ENCODE measurements around the gene SCMH1. TPM values are rescaled to one million over a fixed set of nuclear protein-coding genes. Genes with fewer than 3 reads are reported as not detected.

Gene SCMH1
- total and polyA plus RNA-seq, 4 experiments from 2014 or later = 5.3 to 27.3 (median 14.7) TPM

GRCh38 chr1:41282679-41283317, 40.7 kb upstream of the SCMH1 start:
- Mint-ChIP-seq H3K4me3 (no peak overlapping the region), H3K9me3 (no peaks in the 10 kb centered on the region), H3K4me1 (peaks cover 0 to 2% (median 0%) of the 10 kb centered on the region in 4 donors), H3K27ac (no peak overlapping the region), H3K27me3 (peaks cover 28 to 31% of the 10 kb centered on the region in 2 donors), H3K36me3 (no peaks in the 10 kb centered on the region)
- POLR2A ChIA-PET (ENCODE audit: partially characterized antibody) = no interaction called here
- CTCF ChIA-PET (ENCODE audit: partially characterized antibody) = interaction anchor here (0.7 to 4.3 kb wide), 6 partner anchors 12 to 147 kb away, joined by 3 to 32 read pairs (median 4); no protein-coding TSS in a partner anchor
- H3K27ac ChIP-seq (ENCODE audit: low read depth, low read length) = no peak overlapping the region
- H3K27me3 ChIP-seq (ENCODE audit: insufficient read depth, low read length) = no peaks in the 10 kb centered on the region
- no peaks in the 10 kb centered on the region for H3K4me1 ChIP-seq (ENCODE audit: insufficient read depth, low read length)
- H3K9me3 ChIP-seq (ENCODE audit: control insufficient read depth in 1 of 2, low read length in 2 of 2) = no peaks in the 10 kb centered on the region
- intact Hi-C loops (cut with micrococcal nuclease) = loop anchor here (1.0 kb wide), 2 partner anchors 135 to 150 kb away; no protein-coding TSS in a partner anchor
- DNase-seq = peak in 2 of 5 donors; percentile 2 to 6
- H3K36me3 ChIP-seq (ENCODE audit: insufficient read depth, low read length) = no peaks in the 10 kb centered on the region
- H3K4me3 ChIP-seq (ENCODE audit: low read length in 2 of 2) = no peak overlapping the region

- DNase-seq = no peak
- POLR2A ChIA-PET (ENCODE audit: partially characterized antibody) = no interaction called here
- H3K27me3 Mint-ChIP-seq = peaks cover 27 to 28% of the 10 kb centered on the region in 2 donors
- H3K27ac Mint-ChIP-seq = no peak overlapping the region
- CTCF ChIA-PET (ENCODE audit: partially characterized antibody) = no interaction called here
- Histone ChIP-seq H3K4me1 (ENCODE audit: insufficient read depth, low read length) (no peaks in the 10 kb centered on the region), H3K4me3 (ENCODE audit: low read length in 2 of 2) (no peak overlapping the region), H3K36me3 (ENCODE audit: insufficient read depth, low read length) (no peaks in the 10 kb centered on the region), H3K9me3 (ENCODE audit: control insufficient read depth in 1 of 2, low read length in 2 of 2) (no peaks in the 10 kb centered on the region), H3K27ac (ENCODE audit: low read depth, low read length) (no peak overlapping the region), H3K27me3 (ENCODE audit: insufficient read depth, low read length) (no peaks in the 10 kb centered on the region)
- H3K4me1 Mint-ChIP-seq = peaks cover 0 to 2% (median 0%) of the 10 kb centered on the region in 4 donors
- no peak overlapping the region for H3K4me3 Mint-ChIP-seq
- no peaks in the 10 kb centered on the region for H3K9me3 Mint-ChIP-seq
- intact Hi-C loops (cut with micrococcal nuclease) = no loop called here
- no peaks in the 10 kb centered on the region for H3K36me3 Mint-ChIP-seq
Observed at GRCh38 chr1:41281334-41281733, 39.2 kb upstream of the SCMH1 start.

DNA sequence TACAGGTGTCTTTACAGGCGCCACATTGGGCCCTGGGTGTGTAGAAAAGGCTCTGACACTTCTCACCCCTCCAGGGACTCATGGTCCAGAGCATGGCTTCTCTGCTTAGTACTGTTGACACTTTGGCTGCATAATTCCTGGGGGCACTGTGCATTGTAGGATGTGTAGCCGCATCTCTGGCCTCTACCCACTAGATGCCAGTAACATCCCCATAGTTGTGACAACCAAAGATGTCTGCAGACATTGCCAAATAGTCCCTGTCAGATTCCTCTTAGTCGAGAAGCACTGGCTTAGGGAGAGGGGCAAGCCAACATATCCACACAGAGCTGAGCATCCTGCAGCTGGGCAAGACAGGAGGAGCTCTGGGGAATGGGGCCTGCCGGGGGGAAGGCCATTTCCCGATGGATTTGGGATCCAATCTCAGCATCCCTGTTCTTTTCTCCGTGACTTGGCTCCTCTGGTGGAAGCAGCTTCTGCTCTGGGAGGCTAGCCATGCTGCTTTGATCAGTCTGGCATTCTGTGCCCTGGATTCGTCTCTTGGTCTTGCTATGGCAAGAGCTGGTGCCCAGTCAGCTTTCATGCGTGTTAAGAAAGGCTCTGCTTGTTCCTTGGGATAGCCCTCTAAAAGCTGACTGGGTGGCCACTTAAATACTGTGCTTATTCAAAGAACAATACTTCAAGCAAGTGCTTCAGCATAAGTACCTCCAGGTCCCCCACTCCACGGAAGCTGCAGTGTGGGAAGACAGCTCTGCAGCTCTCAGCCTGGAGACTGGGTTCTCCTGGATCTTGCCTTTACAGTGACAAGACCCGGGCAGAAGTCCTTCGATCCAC, 38.3 kb upstream of the SCMH1 start:
- Mint-ChIP-seq H3K27me3 (peaks cover 20 to 24% of the 10 kb centered on the region in 2 donors), H3K4me3 (no peak overlapping the region), H3K4me1 (peaks cover 0 to 2% (median 0%) of the 10 kb centered on the region in 4 donors), H3K9me3 (no peaks in the 10 kb centered on the region), H3K27ac (no peak overlapping the region), H3K36me3 (no peaks in the 10 kb centered on the region)
- intact Hi-C loops (cut with micrococcal nuclease) = no loop called here
- DNase-seq = no peak
- ChIA-PET CTCF (ENCODE audit: partially characterized antibody) (no interaction called here), POLR2A (ENCODE audit: partially characterized antibody) (no interaction called here)
- H3K36me3 ChIP-seq (ENCODE audit: insufficient read depth, low read length) = no peaks in the 10 kb centered on the region
- no peak overlapping the region for H3K4me3 ChIP-seq (ENCODE audit: low read length in 2 of 2)
- no peak overlapping the region for H3K27ac ChIP-seq (ENCODE audit: low read depth, low read length)
- no peaks in the 10 kb centered on the region for H3K9me3 ChIP-seq (ENCODE audit: control insufficient read depth in 1 of 2, low read length in 2 of 2)
- H3K27me3 ChIP-seq (ENCODE audit: insufficient read depth, low read length) = no peaks in the 10 kb centered on the region
- H3K4me1 ChIP-seq (ENCODE audit: insufficient read depth, low read length) = no peaks in the 10 kb centered on the region

DNA sequence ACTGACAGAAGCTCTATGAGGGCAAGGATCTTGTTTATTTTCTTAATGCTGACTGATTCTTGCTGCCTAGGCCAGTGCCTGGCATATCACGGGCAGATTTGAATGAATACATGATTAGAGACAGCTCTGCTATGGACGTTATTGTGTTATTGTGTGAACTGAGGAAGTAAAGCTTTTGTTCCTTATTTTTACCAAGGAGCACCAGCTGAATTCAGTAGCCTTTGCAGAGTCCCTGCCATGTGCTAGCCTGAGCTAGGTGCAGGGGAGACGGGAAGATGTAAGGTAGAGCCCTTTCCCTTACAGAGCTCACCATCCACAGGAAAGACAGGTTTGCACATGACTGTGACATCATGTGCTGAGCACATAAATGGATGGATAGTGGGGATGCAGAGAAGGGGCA, 36.0 kb upstream of the SCMH1 start:
- POLR2A ChIA-PET (ENCODE audit: partially characterized antibody) = no interaction called here
- Histone ChIP-seq H3K27me3 (ENCODE audit: insufficient read depth, low read length) (no peaks in the 10 kb centered on the region), H3K27ac (ENCODE audit: low read depth, low read length) (no peak overlapping the region), H3K4me3 (ENCODE audit: low read length in 2 of 2) (no peak overlapping the region), H3K9me3 (ENCODE audit: control insufficient read depth in 1 of 2, low read length in 2 of 2) (no peaks in the 10 kb centered on the region), H3K4me1 (ENCODE audit: insufficient read depth, low read length) (no peaks in the 10 kb centered on the region), H3K36me3 (ENCODE audit: insufficient read depth, low read length) (no peaks in the 10 kb centered on the region)
- CTCF ChIA-PET (ENCODE audit: partially characterized antibody) = interaction anchor here (1.3 kb wide), 1 partner anchor 11 kb away, joined by 4 read pairs; no protein-coding TSS in a partner anchor
- Mint-ChIP-seq H3K4me1 (peaks cover 0 to 2% (median 0%) of the 10 kb centered on the region in 4 donors), H3K36me3 (no peaks in the 10 kb centered on the region), H3K4me3 (no peak overlapping the region), H3K9me3 (no peaks in the 10 kb centered on the region), H3K27ac (no peak overlapping the region), H3K27me3 (peaks cover 14 to 20% of the 10 kb centered on the region in 2 donors)
- DNase-seq = no peak
- intact Hi-C loops (cut with micrococcal nuclease) = no loop called here

GRCh38 chr1:41277371-41277975, 35.4 kb upstream of the SCMH1 start:
- Histone ChIP-seq H3K27me3 (ENCODE audit: insufficient read depth, low read length) (no peaks in the 10 kb centered on the region), H3K27ac (ENCODE audit: low read depth, low read length) (no peak overlapping the region), H3K9me3 (ENCODE audit: control insufficient read depth in 1 of 2, low read length in 2 of 2) (no peaks in the 10 kb centered on the region), H3K4me1 (ENCODE audit: insufficient read depth, low read length) (no peaks in the 10 kb centered on the region), H3K36me3 (ENCODE audit: insufficient read depth, low read length) (no peaks in the 10 kb centered on the region), H3K4me3 (ENCODE audit: low read length in 2 of 2) (no peak overlapping the region)
- H3K4me1 Mint-ChIP-seq = peaks cover 0 to 2% (median 0%) of the 10 kb centered on the region in 4 donors
- no peaks in the 10 kb centered on the region for H3K9me3 Mint-ChIP-seq
- H3K27me3 Mint-ChIP-seq = peaks cover 11 to 18% of the 10 kb centered on the region in 2 donors
- no peaks in the 10 kb centered on the region for H3K36me3 Mint-ChIP-seq
- ChIA-PET CTCF (ENCODE audit: partially characterized antibody) (interaction anchor here (1.3 kb wide), 1 partner anchor 10 kb away, joined by 4 read pairs; no protein-coding TSS in a partner anchor), POLR2A (ENCODE audit: partially characterized antibody) (no interaction called here)
- intact Hi-C loops (cut with micrococcal nuclease) = no loop called here
- no peak overlapping the region for H3K27ac Mint-ChIP-seq
- DNase-seq = no peak
- no peak overlapping the region for H3K4me3 Mint-ChIP-seq

GRCh38 chr1:41275831-41276230, 33.7 kb upstream of the SCMH1 start:
- no peak overlapping the region for H3K4me3 ChIP-seq (ENCODE audit: low read length in 2 of 2)
- H3K27me3 Mint-ChIP-seq = peaks cover 10 to 18% of the 10 kb centered on the region in 2 donors
- no peak overlapping the region for H3K4me3 Mint-ChIP-seq
- no peaks in the 10 kb centered on the region for H3K4me1 ChIP-seq (ENCODE audit: insufficient read depth, low read length)
- H3K9me3 Mint-ChIP-seq = no peaks in the 10 kb centered on the region
- no peaks in the 10 kb centered on the region for H3K36me3 ChIP-seq (ENCODE audit: insufficient read depth, low read length)
- ChIA-PET CTCF (ENCODE audit: partially characterized antibody) (interaction anchor here (1.2 kb wide), 2 partner anchors 12 to 142 kb away, joined by 3 to 6 read pairs; no protein-coding TSS in a partner anchor), POLR2A (ENCODE audit: partially characterized antibody) (no interaction called here)
- H3K4me1 Mint-ChIP-seq = no peaks in the 10 kb centered on the region
- no peak for DNase-seq
- H3K9me3 ChIP-seq (ENCODE audit: control insufficient read depth in 1 of 2, low read length in 2 of 2) = no peaks in the 10 kb centered on the region
- intact Hi-C loops (cut with micrococcal nuclease) = no loop called here
- no peaks in the 10 kb centered on the region for H3K27me3 ChIP-seq (ENCODE audit: insufficient read depth, low read length)
- no peak overlapping the region for H3K27ac Mint-ChIP-seq
- H3K36me3 Mint-ChIP-seq = no peaks in the 10 kb centered on the region
- H3K27ac ChIP-seq (ENCODE audit: low read depth, low read length) = no peak overlapping the region
